Vagina (tissue), 2 donors: ENCODE measurements around the gene RCOR1. TPM values are rescaled to one million over a fixed set of nuclear protein-coding genes. Genes with fewer than 3 reads are reported as not detected.

Experiments used
- DNase-seq, 2 donors: peaks; one replicate each; pipeline ENCODE4 v3.0.0-alpha.2; 2017; ENCODE audit errors: extremely low spot score in 2 of 2
- H3K27ac ChIP-seq: fragments of 200-600 bp; sonication (generic); one replicate; pipeline ENCODE4 v1.5.1; 2019
- H3K27me3 ChIP-seq: fragments of 200-600 bp; sonication (generic); one replicate; pipeline ENCODE4 v1.5.1; 2019
- H3K36me3 ChIP-seq, 2 donors: fragments of 200-600 bp; sonication (generic); one replicate each; pipeline ENCODE4 v1.5.1; 2017 to 2019
- H3K4me1 ChIP-seq: fragments of 200-600 bp; sonication (generic); one replicate; pipeline ENCODE4 v1.5.1; 2019
- H3K4me3 ChIP-seq, 2 donors: fragments of 200-600 bp; sonication (generic); 1 replicate in 1 of 2; 2 replicates in 1 of 2; pipeline ENCODE4 v1.5.1; 2016 to 2019
- H3K9me3 ChIP-seq: fragments of 200-600 bp; sonication (generic); one replicate; pipeline ENCODE4 v1.5.1; 2019
- POLR2A ChIP-seq, 2 donors: fragments of 450-650 bp; IDR thresholded peaks; one replicate each; pipeline ENCODE4 v1.6.1; 2017; ENCODE audit warnings: antibody characterized with exemption in 2 of 2, mild to moderate bottlenecking in 2 of 2, moderate library complexity in 2 of 2
- POLR2AphosphoS5 ChIP-seq, 2 donors: sonication (generic); formaldehyde crosslinking; IDR thresholded peaks; one replicate each; pipeline ENCODE4 v1.9.0; 2017; ENCODE audit warnings: antibody characterized with exemption in 2 of 2, mild to moderate bottlenecking in 2 of 2, low read depth in 1 of 2; ENCODE audit not compliant: insufficient read depth in 1 of 2
- intact Hi-C: fragments of 100-400 bp; cut with DNase I; formaldehyde crosslinking; loops from one replicate; pipeline ENCODE4 v1.15.1; 2023
- small RNA-seq: library from RNA; depleted of rRNA; stranded (forward); fragments of <200 nt; gene quantifications from one replicate; pipeline ENCODE3, GENCODE V24; 2016
- total RNA-seq: library from RNA; depleted of rRNA; stranded (reverse); fragments of >200 nt; gene quantifications from one replicate; pipeline ENCODE4 v1.2.3, GENCODE V29; 2016
- TF ChIP-seq, protein P1 (sequence below), 3 experiments: fragments of 450-650 bp in 2 of 3; fragments of 200-600 bp in 1 of 3; sonication (generic) in 1 of 3; IDR thresholded peaks; one replicate each; pipeline ENCODE4 v1.5.1; 2017 to 2019; ENCODE audit warnings: antibody characterized with exemption in 3 of 3, mild to moderate bottlenecking in 2 of 3, moderate library complexity in 2 of 3

RCOR1 gene
- total RNA-seq, 1 donor from 2014 or later, result 24.3 TPM

DNA sequence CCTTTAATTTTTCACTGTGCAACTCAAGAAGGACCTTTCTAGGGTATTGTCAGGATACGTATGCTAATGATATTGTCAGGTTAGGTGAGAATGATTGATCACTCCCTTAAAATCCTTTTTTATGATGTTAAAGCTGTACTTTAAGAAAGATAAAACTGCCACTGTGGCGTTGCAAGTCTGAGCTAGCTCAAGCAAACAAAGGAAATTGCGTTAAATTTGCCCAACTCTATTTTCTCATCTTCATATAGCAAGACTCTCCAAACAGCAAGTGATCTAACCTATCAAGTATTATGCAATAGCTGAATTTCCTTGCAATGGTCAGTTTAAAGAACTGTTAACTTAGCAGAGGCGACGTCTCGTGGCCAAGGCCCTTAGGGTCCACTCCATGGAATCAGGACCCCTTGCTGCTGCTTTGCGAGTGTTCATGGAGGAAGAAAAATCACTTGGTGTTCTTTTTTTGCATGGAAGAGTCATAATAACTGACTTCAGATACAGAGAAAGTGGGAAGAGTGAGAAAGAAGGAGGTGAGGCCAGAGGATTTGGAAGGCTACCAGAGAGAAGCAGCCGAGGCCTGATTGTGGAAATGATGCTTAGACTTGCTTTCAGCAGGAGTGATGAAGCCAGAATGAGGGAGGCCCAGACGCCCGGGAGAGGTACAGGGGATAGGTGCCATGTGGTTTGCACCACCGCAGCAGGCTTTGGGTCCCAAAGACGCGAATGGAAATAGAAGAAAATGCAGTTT lies 187.3 kb downstream of the RCOR1 start:
- no peak for DNase-seq
- no peaks in the 10 kb centered on the region for H3K36me3 ChIP-seq
- intact Hi-C loops, result loop anchor here (5.0 to 10.0 kb wide), 2 partner anchors 135 to 273 kb away; no protein-coding TSS in a partner anchor

More for the DNA sequence above, 187.3 kb downstream of the RCOR1 start:
- TF ChIP-seq POLR2AphosphoS5 (IDR thresholded peaks at IDR 0.05; ENCODE audit: insufficient read depth in 1 of 2, low read depth in 1 of 2) (no peak), POLR2A (IDR thresholded peaks at IDR 0.05) (no peak)
- TF ChIP-seq, protein P1, sequence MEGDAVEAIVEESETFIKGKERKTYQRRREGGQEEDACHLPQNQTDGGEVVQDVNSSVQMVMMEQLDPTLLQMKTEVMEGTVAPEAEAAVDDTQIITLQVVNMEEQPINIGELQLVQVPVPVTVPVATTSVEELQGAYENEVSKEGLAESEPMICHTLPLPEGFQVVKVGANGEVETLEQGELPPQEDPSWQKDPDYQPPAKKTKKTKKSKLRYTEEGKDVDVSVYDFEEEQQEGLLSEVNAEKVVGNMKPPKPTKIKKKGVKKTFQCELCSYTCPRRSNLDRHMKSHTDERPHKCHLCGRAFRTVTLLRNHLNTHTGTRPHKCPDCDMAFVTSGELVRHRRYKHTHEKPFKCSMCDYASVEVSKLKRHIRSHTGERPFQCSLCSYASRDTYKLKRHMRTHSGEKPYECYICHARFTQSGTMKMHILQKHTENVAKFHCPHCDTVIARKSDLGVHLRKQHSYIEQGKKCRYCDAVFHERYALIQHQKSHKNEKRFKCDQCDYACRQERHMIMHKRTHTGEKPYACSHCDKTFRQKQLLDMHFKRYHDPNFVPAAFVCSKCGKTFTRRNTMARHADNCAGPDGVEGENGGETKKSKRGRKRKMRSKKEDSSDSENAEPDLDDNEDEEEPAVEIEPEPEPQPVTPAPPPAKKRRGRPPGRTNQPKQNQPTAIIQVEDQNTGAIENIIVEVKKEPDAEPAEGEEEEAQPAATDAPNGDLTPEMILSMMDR (IDR thresholded peaks at IDR 0.05), result no peak
- Histone ChIP-seq H3K4me3 (no peak overlapping the region), H3K27me3 (no peaks in the 10 kb centered on the region), H3K27ac (no peak overlapping the region), H3K4me1 (peaks cover 22% of the 10 kb centered on the region), H3K9me3 (no peaks in the 10 kb centered on the region)

Small RNA genes within 50 kb of the gene (small RNA-seq; reads per million reads assigned to genes)
- gene RF00019 (not detected), gene RN7SL546P (not detected)

Other genes with a start within 250 kb of the RCOR1 start
- gene CINP, start 229.8 kb upstream of the RCOR1 start, total RNA-seq, result 21.9 TPM
- 12.0 TPM for gene TECPR2, start 229.7 kb upstream of the RCOR1 start, total RNA-seq
- gene ANKRD9, start 82.9 kb upstream of the RCOR1 start, total RNA-seq, result 34.6 TPM
- gene TRAF3, start 184.8 kb downstream of the RCOR1 start, total RNA-seq, result 14.0 TPM